Trophoblast cell (in vitro differentiated cells and primary cell): Measurements from ENCODE around the gene CKS1B.
"Not testable (repeated sequence)": the region's sequence is repeated elsewhere in the genome, so short reads cannot be mapped to it uniquely, and the experiment has no call there.

Source experiments
- DNase-seq, 2 donors: peaks; one replicate each; pipeline ENCODE4 v3.0.0-alpha.2; 2016
- H2AFZ ChIP-seq: 2 replicates; pipeline ENCODE4 v1.6.1; 2013; ENCODE audit warnings: low read length, moderate library complexity, mild to moderate bottlenecking; ENCODE audit not compliant: insufficient read depth, poor library complexity
- H2AK5ac ChIP-seq: 2 replicates; pipeline ENCODE4 v1.6.1; 2013; ENCODE audit warnings: mild to moderate bottlenecking, low read length
- H2BK120ac ChIP-seq: 2 replicates; pipeline ENCODE4 v1.6.1; 2013; ENCODE audit warnings: low read length, mild to moderate bottlenecking, moderate library complexity; ENCODE audit not compliant: insufficient read depth, poor library complexity
- H2BK12ac ChIP-seq: 2 replicates; pipeline ENCODE4 v1.6.1; 2013; ENCODE audit warnings: mild to moderate bottlenecking, low read length, moderate library complexity
- H2BK5ac ChIP-seq: 2 replicates; pipeline ENCODE4 v1.6.1; 2013; ENCODE audit warnings: low read length, low read depth, moderate library complexity, mild to moderate bottlenecking; ENCODE audit not compliant: poor library complexity
- H3K14ac ChIP-seq: 2 replicates; pipeline ENCODE4 v1.6.1; 2013; ENCODE audit warnings: mild to moderate bottlenecking, low read length
- H3K18ac ChIP-seq: 2 replicates; pipeline ENCODE4 v1.6.1; 2013; ENCODE audit warnings: mild to moderate bottlenecking, low read length
- H3K23ac ChIP-seq: 2 replicates; pipeline ENCODE4 v1.6.1; 2013; ENCODE audit warnings: low read length
- H3K27ac ChIP-seq: 2 replicates; pipeline ENCODE4 v1.5.1; 2013; ENCODE audit warnings: low read depth, mild to moderate bottlenecking, inconsistent platforms, low read length, moderate library complexity
- H3K27me3 ChIP-seq: 2 replicates; pipeline ENCODE4 v1.6.1; 2013; ENCODE audit warnings: inconsistent platforms, mild to moderate bottlenecking, low read length, moderate library complexity; ENCODE audit not compliant: insufficient read depth
- H3K36me3 ChIP-seq, 2 experiments: 1 replicate in 1 of 2; 2 replicates in 1 of 2; pipeline ENCODE4 v1.6.1; 2013; ENCODE audit warnings: low read length in 2 of 2, mild to moderate bottlenecking in 2 of 2, moderate library complexity in 1 of 2; ENCODE audit not compliant: insufficient read depth in 2 of 2, control insufficient read depth in 1 of 2
- H3K4ac ChIP-seq: 2 replicates; pipeline ENCODE4 v1.6.1; 2013; ENCODE audit warnings: low read depth, mild to moderate bottlenecking, low read length, moderate library complexity
- H3K4me1 ChIP-seq, 2 experiments: 1 replicate in 1 of 2; 2 replicates in 1 of 2; pipeline ENCODE4 v1.6.1; 2013; ENCODE audit warnings: low read length in 2 of 2, mild to moderate bottlenecking in 2 of 2, moderate library complexity in 1 of 2; ENCODE audit not compliant: insufficient read depth in 2 of 2, control insufficient read depth in 1 of 2
- H3K4me2 ChIP-seq: 2 replicates; pipeline ENCODE4 v1.6.1; 2013; ENCODE audit warnings: inconsistent platforms, mild to moderate bottlenecking, low read length, moderate library complexity
- H3K4me3 ChIP-seq: 2 replicates; pipeline ENCODE4 v1.5.1; 2013; ENCODE audit warnings: mild to moderate bottlenecking, low read depth, low read length, inconsistent platforms
- H3K79me1 ChIP-seq: one replicate; pipeline ENCODE4 v1.6.1; 2013; ENCODE audit warnings: low read length
- H3K79me2 ChIP-seq: 2 replicates; pipeline ENCODE4 v1.6.1; 2013; ENCODE audit warnings: low read length, mild to moderate bottlenecking; ENCODE audit not compliant: control insufficient read depth, insufficient read depth, poor library complexity
- H3K9ac ChIP-seq: 2 replicates; pipeline ENCODE4 v1.6.1; 2013; ENCODE audit warnings: mild to moderate bottlenecking, low read length
- H3K9me3 ChIP-seq: 2 replicates; pipeline ENCODE4 v1.6.1; 2013; ENCODE audit warnings: low read depth, mild to moderate bottlenecking, control low read depth, inconsistent platforms, low read length; ENCODE audit not compliant: insufficient read depth
- H4K12ac ChIP-seq: 2 replicates; pipeline ENCODE4 v1.6.1; 2013; ENCODE audit warnings: low read depth, mild to moderate bottlenecking, low read length, moderate library complexity
- H4K8ac ChIP-seq: 2 replicates; pipeline ENCODE4 v1.6.1; 2013; ENCODE audit warnings: low read depth, mild to moderate bottlenecking, low read length, moderate library complexity
- H4K91ac ChIP-seq: one replicate; pipeline ENCODE4 v1.6.1; 2013; ENCODE audit warnings: low read depth, mild to moderate bottlenecking, low read length, moderate library complexity
- WGBS: extraction: QIAGEN DNeasy Blood & Tissue Kit; methylation state at CpG from one replicate; pipeline ENCODE4 v1.1.7; 2013; ENCODE audit warnings: missing lambda C conversion rate; ENCODE audit not compliant: insufficient read length, insufficient coverage; ENCODE audit errors: extremely low coverage; 5-methylcytosine and 5-hydroxymethylcytosine counted together

Gene CKS1B

GRCh38 chr1:154977762-154978161, 3.3 kb downstream of the CKS1B start:
- H2BK5ac ChIP-seq, H3K23ac ChIP-seq, H3K4me2 ChIP-seq, H4K12ac ChIP-seq, H3K4me3 ChIP-seq, H2AFZ ChIP-seq, H3K9me3 ChIP-seq, H2AK5ac ChIP-seq, H3K27ac ChIP-seq, DNase-seq, H3K9ac ChIP-seq, H3K18ac ChIP-seq, H4K91ac ChIP-seq, H3K4ac ChIP-seq, H3K14ac ChIP-seq, H3K27me3 ChIP-seq, H3K4me1 ChIP-seq, H3K36me3 ChIP-seq, H4K8ac ChIP-seq, H2BK120ac ChIP-seq, H2BK12ac ChIP-seq: not testable (repeated sequence)
- no CpG with 5 or more reads among the region's 3 CpGs for WGBS
- Histone ChIP-seq H3K79me2 (peaks cover 12% of the 10 kb centered on the region), H3K79me1 (peaks cover 16% of the 10 kb centered on the region)

- H3K27me3 ChIP-seq = no peaks in the 10 kb centered on the region
- peaks cover 7 to 8% of the 10 kb centered on the region in 2 experiments for H3K36me3 ChIP-seq
- H3K18ac ChIP-seq = no peak overlapping the region
- no peak overlapping the region for H2AFZ ChIP-seq
- H3K79me1 ChIP-seq = peaks cover 12% of the 10 kb centered on the region
- H4K91ac ChIP-seq = no peak overlapping the region
- no peak overlapping the region for H4K8ac ChIP-seq
- no peaks in the 10 kb centered on the region for H3K9me3 ChIP-seq
- H3K14ac ChIP-seq = no peak overlapping the region
- H2BK5ac ChIP-seq = no peak overlapping the region
- DNase-seq = no peak
- no peak overlapping the region for H3K23ac ChIP-seq
- H4K12ac ChIP-seq = no peak overlapping the region
- H3K4me2 ChIP-seq = no peak overlapping the region
- H2BK120ac ChIP-seq = no peak overlapping the region
- peaks cover 0 to 1% of the 10 kb centered on the region in 2 experiments for H3K4me1 ChIP-seq
- no peak overlapping the region for H3K4me3 ChIP-seq
- peaks cover 10% of the 10 kb centered on the region for H3K79me2 ChIP-seq
- no peak overlapping the region for H3K4ac ChIP-seq
- H3K9ac ChIP-seq = no peak overlapping the region
- no peak overlapping the region for H3K27ac ChIP-seq
- no CpG with 5 or more reads among the region's 3 CpGs for WGBS
- H2BK12ac ChIP-seq = no peak overlapping the region
- H2AK5ac ChIP-seq = no peak overlapping the region
Measured at GRCh38 chr1:154978360-154978759, 3.9 kb downstream of the CKS1B start.

GRCh38 chr1:154982341-154982740, 7.9 kb downstream of the CKS1B start:
- no peak for DNase-seq
- Histone ChIP-seq H4K12ac (no peak overlapping the region), H3K4me3 (no peak overlapping the region), H2BK120ac (no peak overlapping the region), H3K27me3 (no peaks in the 10 kb centered on the region), H3K79me2 (peaks cover 7% of the 10 kb centered on the region), H3K36me3 (peaks cover 8% of the 10 kb centered on the region in 2 experiments), H3K14ac (no peak overlapping the region), H3K9ac (no peak overlapping the region), H2AK5ac (no peak overlapping the region), H3K27ac (no peak overlapping the region), H4K91ac (no peak overlapping the region), H2AFZ (no peak overlapping the region), H3K4ac (no peak overlapping the region), H2BK12ac (no peak overlapping the region), H3K18ac (no peak overlapping the region), H4K8ac (no peak overlapping the region), H3K4me2 (peak overlapping the region; percentile 73), H3K4me1 (peaks cover 3 to 6% of the 10 kb centered on the region in 2 experiments), H3K79me1 (peaks cover 6% of the 10 kb centered on the region), H3K23ac (no peak overlapping the region), H3K9me3 (peaks cover 2% of the 10 kb centered on the region), H2BK5ac (no peak overlapping the region)
- WGBS = no CpG with 5 or more reads among the region's 6 CpGs

- Histone ChIP-seq H2BK120ac (peak within 1 kb of the TSS; percentile 3), H3K9ac (peak within 1 kb of the TSS; percentile 99), H3K14ac (peak within 1 kb of the TSS; percentile 44), H3K27ac (peak within 1 kb of the TSS; percentile 42), H3K9me3 (peaks cover 2% of the 10 kb centered on the region), H3K27me3 (no peaks in the 10 kb centered on the region), H3K36me3 (peaks cover 14 to 15% of the 10 kb centered on the region in 2 experiments), H3K4me1 (peaks cover 3 to 6% of the 10 kb centered on the region in 2 experiments), H3K4ac (peak within 1 kb of the TSS; percentile 1), H4K91ac (peak within 1 kb of the TSS; percentile 53), H3K18ac (no peak within 1 kb of the TSS), H3K4me2 (peak within 1 kb of the TSS; percentile 86), H3K23ac (no peak within 1 kb of the TSS), H2AFZ (peak within 1 kb of the TSS; percentile 10), H3K4me3 (peak within 1 kb of the TSS; percentile 79), H4K8ac (peak within 1 kb of the TSS; percentile 63), H2AK5ac (peak within 1 kb of the TSS; percentile 8), H2BK5ac (no peak within 1 kb of the TSS), H2BK12ac (no peak within 1 kb of the TSS), H3K79me1 (peaks cover 6% of the 10 kb centered on the region), H4K12ac (peak within 1 kb of the TSS; percentile 68), H3K79me2 (peaks cover 7% of the 10 kb centered on the region)
- WGBS = no CpG with 5 or more reads among the region's 26 CpGs
- DNase-seq = peak; percentile 99
Measured at GRCh38 chr1:154982897-154983648, 8.6 kb downstream of the CKS1B start, which contains the start of gene FLAD1. Gene FLAD1, plus strand, starts transcription at chr1:154983344. Its CDS starts 351 bp downstream, at chr1:154983695.
